IMR-90 (cell line): ENCODE measurements around the gene MDH1. TPM values are rescaled to one million over a fixed set of nuclear protein-coding genes. Genes with fewer than 3 reads are reported as not detected.

Experiments
- ATAC-seq: fragments of 200-7000 bp; cut with Tn5 transposase; 2 replicates; pipeline ENCODE4 v1.9.1; 2020; ENCODE audit warnings: low read depth, mild to moderate bottlenecking, moderate library complexity
- BruUV-seq: library from RNA; stranded (reverse); fragments of 400-500 nt; replicated peaks from 2 replicates; lab custom pipeline; 2021; lab: Mats Ljungman, UMichigan
- CTCF ChIA-PET: fragments of 300-600 bp; formaldehyde crosslinking; extraction: SDS; loops from one replicate; lab custom pipeline; 2021; ENCODE audit warnings: antibody characterized with exemption; lab: Yijun Ruan, JAX
- POLR2A ChIA-PET: fragments of 300-600 bp; sonication (Branson Sonifier 250); formaldehyde crosslinking; loops from one replicate; lab custom pipeline; 2022; ENCODE audit warnings: antibody characterized with exemption; ENCODE audit not compliant: unreplicated experiment; lab: Charles Lee
- DNase-seq: peaks from one replicate; pipeline ENCODE4 v3.0.0; 2013
- H2AFZ ChIP-seq: replicated peaks from 2 replicates; pipeline ENCODE3; 2013; ENCODE audit warnings: low read length, mild to moderate bottlenecking; ENCODE audit not compliant: poor library complexity
- H2AK5ac ChIP-seq: 2 replicates; pipeline ENCODE4 v1.6.1; 2013; ENCODE audit warnings: low read depth, low read length, inconsistent platforms
- H2AK9ac ChIP-seq: replicated peaks from 2 replicates; pipeline ENCODE3; 2013; ENCODE audit warnings: mild to moderate bottlenecking, low read depth, low read length, moderate library complexity; ENCODE audit not compliant: poor library complexity
- H2BK120ac ChIP-seq: 2 replicates; pipeline ENCODE4 v1.6.1; 2013; ENCODE audit warnings: low read depth, low read length, inconsistent platforms
- H2BK15ac ChIP-seq: 3 replicates; pipeline ENCODE4 v1.6.1; 2013; ENCODE audit warnings: low read depth, low read length, inconsistent platforms
- H2BK20ac ChIP-seq: 2 replicates; pipeline ENCODE4 v1.6.1; 2013; ENCODE audit warnings: low read depth, mild to moderate bottlenecking, inconsistent platforms, low read length, moderate library complexity
- H2BK5ac ChIP-seq: 2 replicates; pipeline ENCODE4 v1.6.1; 2013; ENCODE audit warnings: mild to moderate bottlenecking, low read depth, low read length, inconsistent platforms; ENCODE audit not compliant: poor library complexity, severe bottlenecking
- H3K14ac ChIP-seq: replicated peaks from 2 replicates; pipeline ENCODE4 v1.6.1; 2013; ENCODE audit warnings: low read depth, low read length, inconsistent platforms
- H3K18ac ChIP-seq: 2 replicates; pipeline ENCODE4 v1.6.1; 2013; ENCODE audit warnings: low read depth, low read length, control low read depth
- H3K23ac ChIP-seq: 2 replicates; pipeline ENCODE4 v1.6.1; 2013; ENCODE audit warnings: low read depth, low read length, inconsistent platforms
- H3K27ac ChIP-seq: 2 replicates; pipeline ENCODE4 v1.5.1; 2013; ENCODE audit warnings: mild to moderate bottlenecking, control low read depth, low read length; ENCODE audit not compliant: insufficient read depth
- H3K27me3 ChIP-seq: 2 replicates; pipeline ENCODE4 v1.6.1; 2013; ENCODE audit warnings: low read length; ENCODE audit not compliant: control insufficient read depth, insufficient read depth
- H3K36me3 ChIP-seq: 2 replicates; pipeline ENCODE4 v1.6.1; 2013; ENCODE audit warnings: low read length, mixed read lengths; ENCODE audit not compliant: control insufficient read depth, insufficient read depth
- H3K4ac ChIP-seq: 2 replicates; pipeline ENCODE4 v1.6.1; 2013; ENCODE audit warnings: low read depth, low read length, inconsistent platforms
- H3K4me1 ChIP-seq: 2 replicates; pipeline ENCODE4 v1.6.1; 2013; ENCODE audit warnings: low read length, mixed read lengths; ENCODE audit not compliant: control insufficient read depth, insufficient read depth
- H3K4me2 ChIP-seq: 2 replicates; pipeline ENCODE4 v1.6.1; 2013; ENCODE audit warnings: low read depth, mild to moderate bottlenecking, control low read depth, low read length, moderate library complexity
- H3K4me3 ChIP-seq: 2 replicates; pipeline ENCODE4 v1.5.1; 2013; ENCODE audit warnings: low read depth, mild to moderate bottlenecking, control low read depth, low read length, moderate library complexity; ENCODE audit not compliant: insufficient read depth
- H3K56ac ChIP-seq: 2 replicates; pipeline ENCODE4 v1.6.1; 2013; ENCODE audit warnings: low read length, inconsistent platforms; ENCODE audit not compliant: insufficient read depth; ENCODE audit errors: extremely low read depth
- H3K79me1 ChIP-seq, 2 experiments: 2 replicates each; pipeline ENCODE4 v1.6.1; 2013; ENCODE audit warnings: low read length in 2 of 2, inconsistent platforms in 1 of 2, low read depth in 1 of 2
- H3K9ac ChIP-seq: 2 replicates; pipeline ENCODE4 v1.6.1; 2013; ENCODE audit warnings: low read depth, low read length, control low read depth
- H3K9me1 ChIP-seq: 2 replicates; pipeline ENCODE4 v1.6.1; 2013; ENCODE audit warnings: low read length, inconsistent platforms; ENCODE audit not compliant: insufficient read depth
- H3K9me3 ChIP-seq: 2 replicates; pipeline ENCODE4 v1.6.1; 2013; ENCODE audit warnings: low read length; ENCODE audit not compliant: control insufficient read depth, insufficient read depth
- H4K20me1 ChIP-seq: 2 replicates; pipeline ENCODE4 v1.6.1; 2013; ENCODE audit warnings: low read length, inconsistent platforms; ENCODE audit not compliant: insufficient read depth
- H4K5ac ChIP-seq: 2 replicates; pipeline ENCODE4 v1.6.1; 2013; ENCODE audit warnings: mild to moderate bottlenecking, low read depth, low read length, control low read depth
- H4K8ac ChIP-seq, 2 experiments: 2 replicates each; pipeline ENCODE4 v1.6.1; 2013; ENCODE audit warnings: low read depth in 2 of 2, low read length in 2 of 2, control low read depth in 1 of 2, inconsistent platforms in 1 of 2
- H4K91ac ChIP-seq: 2 replicates; pipeline ENCODE4 v1.6.1; 2013; ENCODE audit warnings: low read depth, low read length, inconsistent platforms; ENCODE audit not compliant: insufficient read depth
- ELK1 ChIP-seq: fragments of 150-350 bp; IDR thresholded peaks from 2 replicates; pipeline ENCODE4 v1.6.1; 2016; ENCODE audit warnings: low read depth, mild to moderate bottlenecking, low read length, moderate library complexity, borderline replicate concordance
- FOS ChIP-seq: fragments of 150-350 bp; IDR thresholded peaks from 2 replicates; pipeline ENCODE4 v1.6.1; 2016; ENCODE audit warnings: low read depth, low read length
- MAZ ChIP-seq: IDR thresholded peaks from 2 replicates; pipeline ENCODE4 v1.6.1; 2012; ENCODE audit warnings: low read depth, mild to moderate bottlenecking, low read length, improper control_type of control experiment, moderate library complexity, borderline replicate concordance
- POLR2A ChIP-seq: IDR thresholded peaks from 2 replicates; pipeline ENCODE4 v1.6.1; 2012; ENCODE audit warnings: mild to moderate bottlenecking, low read depth, low read length
- SMC3 ChIP-seq: fragments of 150-350 bp; IDR thresholded peaks from 2 replicates; pipeline ENCODE4 v1.6.1; 2016; ENCODE audit warnings: low read depth, mild to moderate bottlenecking, antibody characterized with exemption, low read length, moderate library complexity
- WGBS, 2 experiments: methylation state at CpG; one replicate each; pipeline versions ENCODE4 v1.1.5 to v1.1.7; 2013; ENCODE audit warnings: missing lambda C conversion rate in 2 of 2; ENCODE audit not compliant: insufficient read length in 1 of 2; ENCODE audit errors: extremely low coverage in 2 of 2; 5-methylcytosine and 5-hydroxymethylcytosine counted together
- dilution Hi-C: fragments of 300-500 bp; cut with HindIII; formaldehyde crosslinking; loops from one replicate; pipeline ENCODE4 v1.14.3; 2018; ENCODE audit warnings: low sequenced_read_pairs; ENCODE audit not compliant: unreplicated experiment
- in situ Hi-C: fragments of 300-500 bp; cut with MboI; formaldehyde crosslinking; loops from 3 replicates; pipeline ENCODE4 v1.14.3; 2019; ENCODE audit warnings: low sequenced_read_pairs, inconsistent platforms, mixed read lengths
- intact Hi-C: fragments of 100-400 bp; cut with micrococcal nuclease; formaldehyde crosslinking; loops from 2 replicates; pipeline ENCODE4 v1.10.0; 2022
- polyA plus RNA-seq, 3 experiments: library from polyadenylated mRNA; depleted of rRNA; stranded (reverse); fragments of >200 nt; gene quantifications; 2 replicates each; pipeline ENCODE4 v1.2.3, GENCODE V29; 2012; ENCODE audit warnings: low replicate concordance in 1 of 3
- total RNA-seq: library from RNA; depleted of rRNA; stranded (reverse); fragments of >200 nt; gene quantifications from 2 replicates; pipeline ENCODE4 v1.2.3, GENCODE V29; 2012

MDH1 gene
- total and polyA plus RNA-seq, 2 of the 4 experiments (the other 2 are of a cell fraction) = 195 to 248 TPM

DNA sequence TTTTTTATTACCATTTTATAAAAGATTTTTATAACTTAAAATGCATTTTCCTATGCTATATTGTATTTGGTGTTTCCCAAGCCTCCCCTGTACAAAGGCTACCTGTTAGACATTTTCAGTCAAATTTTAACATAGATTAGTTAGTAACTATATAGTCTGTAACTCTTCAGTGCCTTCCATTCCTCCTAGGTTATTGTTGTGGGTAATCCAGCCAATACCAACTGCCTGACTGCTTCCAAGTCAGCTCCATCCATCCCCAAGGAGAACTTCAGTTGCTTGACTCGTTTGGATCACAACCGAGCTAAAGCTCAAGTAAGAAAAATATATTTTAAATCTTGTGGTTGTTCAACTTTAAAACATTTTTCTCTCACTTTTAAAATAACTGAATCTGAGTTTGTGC, 10.2 kb downstream of the MDH1 start:
- Histone ChIP-seq H3K18ac (no peak overlapping the region), H2BK120ac (no peak overlapping the region), H3K9me3 (no peaks in the 10 kb centered on the region), H3K14ac (no peak overlapping the region), H2AFZ (no peak overlapping the region), H4K8ac (no peak overlapping the region), H3K4ac (no peak overlapping the region), H2BK15ac (no peak overlapping the region), H3K23ac (no peak overlapping the region), H3K79me1 (peaks cover 8 to 11% of the 10 kb centered on the region in 2 experiments; a peak in 2 of 4 replicates), H2AK9ac (no peak overlapping the region), H3K27ac (no peak overlapping the region), H3K27me3 (no peaks in the 10 kb centered on the region), H2BK5ac (no peak overlapping the region), H3K9ac (no peak overlapping the region), H3K9me1 (no peaks in the 10 kb centered on the region), H3K56ac (no peak overlapping the region), H2AK5ac (no peak overlapping the region), H2BK20ac (no peak overlapping the region), H3K4me3 (no peak overlapping the region), H4K91ac (no peak overlapping the region), H3K4me1 (no peaks in the 10 kb centered on the region), H3K4me2 (no peak overlapping the region), H3K36me3 (peaks cover 17% of the 10 kb centered on the region), H4K20me1 (no peaks in the 10 kb centered on the region), H4K5ac (no peak overlapping the region)
- in situ Hi-C loops (no loop called here), intact Hi-C loops (no loop called here), dilution Hi-C loops (no loop called here)
- WGBS, 2 experiments = no CpG with 5 or more reads among the region's 2 CpGs
- ChIA-PET CTCF (interaction anchor here (1.3 kb wide), 1 partner anchor 262 kb away, joined by 4 read pairs; no protein-coding TSS in a partner anchor), POLR2A (no interaction called here)
- ATAC-seq (no peak), DNase-seq (no peak)
- no TSS peak for BruUV-seq
- TF ChIP-seq POLR2A (no peak), FOS (no peak), MAZ (no peak), ELK1 (no peak), SMC3 (no peak)
